Bronchial epithelial cell (primary cell): Measurements from ENCODE around the gene CCDC159. TPM values are rescaled to one million over a fixed set of nuclear protein-coding genes. Genes with fewer than 3 reads are reported as not detected.

Source experiments
- DNase-seq: peaks from one replicate; pipeline ENCODE4 v3.0.0-alpha.2; 2010; ENCODE audit warnings: low read depth
- FAIRE-seq: peaks from 2 replicates; lab custom pipeline; 2011; peaks lifted over from hg19 to GRCh38; lab: Jason Lieb, UNC
- H3K27me3 ChIP-seq: 2 replicates; pipeline ENCODE4 v1.5.1; 2011; ENCODE audit warnings: low read length; ENCODE audit not compliant: control insufficient read depth, insufficient read depth
- H3K36me3 ChIP-seq: 2 replicates; pipeline ENCODE4 v1.5.1; 2011; ENCODE audit warnings: low read length; ENCODE audit not compliant: control insufficient read depth, insufficient read depth
- H3K4me3 ChIP-seq: 2 replicates; pipeline ENCODE4 v1.5.1; 2011; ENCODE audit warnings: mild to moderate bottlenecking, low read depth, low read length, control low read depth
- CTCF ChIP-seq: IDR thresholded peaks from 2 replicates; pipeline ENCODE4 v1.5.1; 2011; ENCODE audit warnings: mild to moderate bottlenecking, moderate library complexity, low read length, control low read depth, inconsistent platforms; ENCODE audit not compliant: insufficient read depth, severe bottlenecking
- total RNA-seq: library from RNA; depleted of rRNA; stranded (reverse); fragments of >200 nt; gene quantifications from 2 replicates; pipeline ENCODE4 v1.2.1, GENCODE V29; 2014

Gene CCDC159
- total RNA-seq, 1 donor from 2014 or later = 7.9 TPM

DNA sequence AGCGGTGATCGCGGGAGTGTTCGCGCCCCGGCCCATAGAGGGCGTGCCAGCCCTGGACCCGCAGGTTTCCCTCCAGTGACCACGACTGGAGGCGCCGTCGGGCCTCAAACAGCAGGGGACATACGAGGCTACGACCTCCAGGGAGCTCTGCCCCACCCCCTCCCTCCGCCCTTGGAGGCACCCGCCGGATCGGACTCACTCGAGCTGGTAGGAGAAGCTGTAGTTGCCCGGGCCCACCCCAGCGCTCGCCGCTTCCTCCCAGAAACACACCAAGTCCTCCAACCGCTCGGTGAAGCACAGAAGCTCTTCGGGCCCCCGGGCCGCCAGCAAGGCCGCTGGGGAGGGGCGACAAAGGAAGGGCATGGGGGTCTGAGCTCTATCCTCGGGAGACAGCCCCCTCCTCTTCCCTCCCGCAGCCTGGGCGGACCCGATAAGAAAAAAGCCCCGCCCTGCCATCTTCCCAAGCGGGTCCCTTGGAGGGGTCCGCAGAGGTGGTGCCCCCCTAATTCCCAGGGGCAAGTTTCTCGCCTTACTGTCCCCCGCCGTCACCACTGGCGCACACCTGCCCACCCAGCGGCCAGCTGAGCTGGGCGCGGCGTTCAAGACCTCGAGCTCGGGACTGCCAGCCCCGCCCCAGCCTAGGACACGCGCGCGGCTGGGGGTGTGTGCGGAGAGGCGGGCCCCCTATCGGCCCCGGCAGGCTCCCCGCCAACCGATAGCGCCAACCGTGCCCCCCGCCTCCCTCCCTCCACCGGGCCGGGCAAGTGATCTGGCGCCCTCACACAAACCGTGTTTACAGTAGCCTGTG lies 36.8 kb downstream of the CCDC159 start:
- FAIRE-seq = no peak

DNA sequence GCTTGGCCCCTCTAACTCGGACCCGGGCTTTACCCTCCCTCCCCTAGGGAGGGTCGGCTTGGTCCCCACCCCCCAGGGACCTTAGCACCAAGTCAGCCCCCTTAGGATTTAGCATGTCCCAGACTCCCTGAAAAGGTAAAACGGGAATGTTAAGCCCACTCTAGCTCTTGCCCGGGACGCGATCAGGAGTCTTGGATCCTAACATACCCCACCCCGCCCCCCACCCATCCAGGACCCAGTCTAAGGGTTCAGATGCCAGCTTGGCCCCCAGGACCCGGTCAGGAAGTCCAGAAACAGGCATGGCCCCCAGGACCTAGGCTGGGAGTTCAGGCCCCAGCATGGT lies 37.4 kb downstream of the CCDC159 start:
- H3K4me3 ChIP-seq = peak overlapping the region; percentile 14
- FAIRE-seq (no peak), DNase-seq (no peak)
- no peaks in the 10 kb centered on the region for H3K36me3 ChIP-seq
- TF ChIP-seq CTCF = no peak
- peaks cover 5% of the 10 kb centered on the region for H3K27me3 ChIP-seq

More for the DNA sequence above, 36.8 kb downstream of the CCDC159 start:
- Histone ChIP-seq H3K4me3 (peak overlapping the region; percentile 27), H3K27me3 (peaks cover 5% of the 10 kb centered on the region), H3K36me3 (no peaks in the 10 kb centered on the region)
- TF ChIP-seq CTCF = peak; percentile 85
- no peak for DNase-seq

DNA sequence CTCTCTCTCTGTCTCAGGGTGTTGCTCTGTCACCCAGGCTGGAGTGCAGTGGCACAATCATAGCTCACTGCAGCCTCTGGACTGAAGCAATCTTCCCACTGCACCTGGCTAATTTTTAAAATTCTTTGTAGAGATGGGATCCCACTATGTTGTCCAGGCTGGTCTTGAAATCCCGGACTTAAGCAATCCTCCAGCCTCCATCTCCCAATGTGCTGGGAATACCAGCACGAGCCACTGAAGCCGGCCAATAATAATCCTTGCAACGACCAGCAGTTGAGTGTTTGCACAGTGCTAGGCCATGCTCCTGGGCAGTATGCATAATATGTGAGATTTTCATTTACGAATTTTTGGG lies 38.4 kb downstream of the CCDC159 start:
- H3K27me3 ChIP-seq = peaks cover 5% of the 10 kb centered on the region
- DNase-seq (no peak), FAIRE-seq (no peak)
- H3K36me3 ChIP-seq = no peaks in the 10 kb centered on the region
- TF ChIP-seq CTCF = no peak
- H3K4me3 ChIP-seq = no peak overlapping the region

GRCh38 chr19:11387162-11388034 lies 41.1 kb downstream of the CCDC159 start:
- no peak for TF ChIP-seq CTCF
- DNase-seq (no peak), FAIRE-seq (no peak)
- no peak overlapping the region for H3K4me3 ChIP-seq
- H3K27me3 ChIP-seq = peaks cover 5% of the 10 kb centered on the region
- H3K36me3 ChIP-seq = no peaks in the 10 kb centered on the region

DNA sequence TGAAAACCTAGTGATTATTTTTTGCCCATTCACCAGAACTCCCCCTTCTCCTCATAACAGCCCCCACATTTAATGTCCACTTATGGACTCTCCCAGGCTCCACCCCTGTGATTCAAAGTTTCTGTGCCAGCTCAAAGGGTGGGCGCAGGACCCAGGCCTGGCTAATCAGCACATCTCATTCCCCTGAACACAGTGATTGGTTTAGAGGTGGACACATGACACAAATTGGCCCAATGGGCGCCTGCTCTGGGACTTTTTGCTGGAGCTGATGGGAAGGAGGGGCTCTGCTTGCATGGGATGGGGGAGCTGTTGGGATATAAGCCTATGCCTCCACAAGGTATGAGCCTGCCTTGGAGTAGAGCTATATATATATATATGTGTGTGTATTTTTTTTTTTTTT lies 44.0 kb downstream of the CCDC159 start:
- H3K4me3 ChIP-seq = no peak overlapping the region
- H3K36me3 ChIP-seq = no peaks in the 10 kb centered on the region
- no peaks in the 10 kb centered on the region for H3K27me3 ChIP-seq
- no peak for FAIRE-seq
- no peak for TF ChIP-seq CTCF
- DNase-seq = no peak
